ENCODE results near the gene OR7G1. TPM values are rescaled to one million over a fixed set of nuclear protein-coding genes. Genes with fewer than 3 reads are reported as not detected.
"Not testable (repeated sequence)": the region's sequence is repeated elsewhere in the genome, so short reads cannot be mapped to it uniquely, and the experiment has no call there.

OR7G1 gene
- total RNA-seq, 1 donor from 2014 or later = not detected

DNA sequence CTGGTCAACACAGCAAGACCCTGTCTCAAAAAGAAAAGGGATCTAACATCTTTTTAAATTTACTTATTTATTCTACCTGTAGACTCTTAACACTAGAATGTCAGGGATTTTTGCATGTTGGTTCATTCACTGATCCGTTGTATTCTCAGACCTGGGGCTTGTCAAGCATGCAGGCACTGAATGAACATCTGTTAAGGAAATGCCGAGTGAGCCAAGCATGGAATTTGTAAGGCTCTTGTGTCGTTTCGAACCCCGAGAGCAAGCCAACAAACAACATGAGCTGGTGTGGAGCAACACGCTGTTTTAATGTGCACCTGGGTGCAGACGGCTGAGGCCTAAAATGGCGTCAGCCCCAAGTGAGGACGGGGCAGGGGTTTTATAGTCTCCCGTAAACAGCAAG, 38.7 kb downstream of the OR7G1 start:
- no peak for DNase-seq (ENCODE audit: low spot score)

DNA sequence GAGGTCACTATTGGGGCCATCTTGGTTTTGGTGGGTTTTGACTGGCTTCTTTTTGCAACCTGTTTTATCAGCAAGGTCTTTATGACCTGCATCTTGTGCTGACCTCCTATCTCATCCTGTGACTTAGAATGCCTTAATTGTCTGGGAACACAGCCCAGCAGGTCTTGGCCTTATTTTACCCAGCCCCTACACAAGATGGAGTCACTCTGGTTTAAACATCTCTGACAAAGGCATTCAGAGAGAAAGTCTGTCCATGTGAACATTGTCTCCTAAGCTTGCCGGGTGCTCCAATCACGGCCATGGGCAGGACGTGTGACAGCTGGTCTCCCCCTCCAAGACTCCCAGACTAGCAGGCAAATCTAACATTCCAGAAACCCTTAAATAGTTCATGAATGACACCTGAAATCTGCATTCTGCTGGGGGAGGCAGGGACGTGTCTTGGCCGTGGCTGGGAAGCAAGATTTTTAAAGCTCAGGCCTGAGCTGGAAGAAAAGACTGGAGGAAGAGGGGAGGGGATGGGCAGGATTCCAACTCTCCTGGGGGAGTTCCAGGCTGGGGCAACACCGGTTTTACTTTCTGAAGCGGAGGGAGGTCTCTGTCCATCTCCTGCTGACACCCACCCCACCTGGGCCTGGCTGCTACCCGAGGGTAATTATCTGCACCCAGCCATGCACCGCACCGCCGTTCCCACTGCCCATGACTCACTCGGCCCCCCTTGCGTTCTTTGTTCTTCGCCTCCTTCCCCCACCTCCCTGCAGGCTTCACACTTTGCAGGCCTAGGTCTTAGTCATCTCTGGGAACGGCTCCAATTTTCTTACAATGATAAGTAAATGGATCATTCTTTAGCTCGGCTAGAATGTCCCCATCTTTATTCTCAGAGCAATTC, 40.3 kb downstream of the OR7G1 start:
- peak; percentile 86 for DNase-seq (ENCODE audit: low spot score)

DNA sequence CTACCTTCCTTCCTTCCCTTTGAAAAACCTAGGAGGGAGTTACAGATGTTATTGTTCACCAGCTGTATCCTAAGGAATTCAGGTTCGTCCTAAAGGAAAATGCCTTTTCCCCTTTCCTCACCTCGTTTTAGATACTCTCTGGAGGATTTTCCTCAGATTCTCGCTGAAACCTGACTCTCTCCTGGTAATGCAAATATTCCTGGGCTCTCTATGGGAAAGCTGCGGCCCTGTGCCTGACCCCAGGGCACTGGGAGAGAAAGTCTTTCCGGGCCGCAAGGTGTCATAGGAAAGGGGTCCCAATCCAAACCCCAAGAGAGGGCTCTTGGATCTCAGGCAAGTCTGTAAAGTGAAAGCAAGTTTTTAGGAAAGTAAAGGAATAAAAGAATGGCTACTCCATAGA, 41.8 kb downstream of the OR7G1 start:
- no peak for DNase-seq (ENCODE audit: low spot score)

DNA sequence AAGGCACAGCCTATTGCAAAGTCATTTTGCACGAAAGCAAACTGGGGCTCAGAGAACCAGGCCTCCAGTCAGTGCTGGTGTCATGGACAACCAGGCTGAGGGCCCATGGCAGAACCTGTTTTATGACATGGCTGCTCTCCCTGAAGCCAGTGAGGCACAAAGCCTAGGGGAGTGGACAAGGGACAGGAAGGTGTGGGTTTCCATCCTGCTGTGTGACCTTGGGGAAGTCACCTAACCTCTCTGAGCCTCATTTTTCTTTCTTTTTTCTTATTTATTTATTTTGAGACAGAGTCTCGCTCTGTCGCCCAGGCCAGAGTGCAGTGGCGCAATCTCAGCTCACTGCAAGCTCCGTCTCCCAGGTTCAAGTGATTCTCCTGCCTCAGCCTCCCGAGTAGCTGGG, 43.8 kb downstream of the OR7G1 start:
- not testable (repeated sequence) for DNase-seq (ENCODE audit: low spot score)

DNA sequence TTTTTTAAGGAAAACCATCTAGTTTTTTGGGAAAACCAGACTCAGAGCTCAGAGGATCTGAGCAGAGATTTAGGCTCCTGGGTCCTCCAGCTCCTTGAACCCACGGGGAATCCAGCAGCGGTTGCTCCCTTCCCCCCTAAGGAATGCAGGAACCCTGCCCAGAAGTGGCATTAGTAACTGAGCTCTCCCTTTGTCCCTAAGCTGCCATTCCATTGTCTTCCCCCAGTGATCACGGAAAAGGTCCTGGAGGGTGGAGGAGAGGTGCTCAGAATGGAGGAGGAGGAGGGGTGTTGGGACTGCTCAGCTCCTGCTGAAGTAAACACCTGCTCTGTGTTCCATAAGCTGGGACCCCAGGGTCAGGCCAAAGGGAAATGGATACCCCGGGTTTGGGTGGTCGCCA, 45.5 kb downstream of the OR7G1 start:
- no peak for DNase-seq (ENCODE audit: low spot score)

DNA sequence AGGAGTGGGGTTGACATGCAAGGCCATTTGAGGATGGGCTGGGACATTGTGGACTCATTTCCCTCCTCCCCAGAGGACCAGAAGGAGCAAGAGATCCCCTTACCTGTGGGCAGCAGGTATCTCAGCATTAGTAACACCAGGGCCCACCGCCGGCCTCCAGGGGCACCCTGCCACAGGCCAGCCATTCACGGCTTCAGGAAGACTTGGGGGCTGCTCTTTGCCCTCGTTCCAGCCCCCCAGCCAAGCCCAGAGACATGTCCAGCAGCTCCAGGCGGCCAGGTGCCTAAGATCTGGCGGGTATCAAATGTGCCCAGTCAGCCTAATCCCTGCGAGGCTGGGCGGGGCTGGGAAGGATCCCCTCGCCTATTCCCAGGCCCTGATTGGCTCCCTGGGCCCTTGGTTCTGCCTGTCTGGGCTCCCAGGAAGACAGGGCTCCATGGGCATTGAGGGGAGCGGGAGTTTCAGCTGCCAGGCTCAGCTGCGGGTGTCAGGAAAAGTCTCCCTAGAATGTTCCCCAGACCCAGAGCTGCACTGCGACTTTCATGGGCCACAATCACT, 50.0 kb downstream of the OR7G1 start:
- no peak for DNase-seq (ENCODE audit: low spot score)

Other genes with a start within 250 kb of the OR7G1 start
- gene MUC16, start 105.4 kb downstream of the OR7G1 start, total RNA-seq = 0.18 TPM
- not detected for gene OR1M1, start 28.7 kb downstream of the OR7G1 start, total RNA-seq
- gene OR7G2, start 8.3 kb downstream of the OR7G1 start, total RNA-seq = not detected
- gene OR7G3, start 11.2 kb upstream of the OR7G1 start, total RNA-seq = not detected
- gene ZNF317, start 24.6 kb upstream of the OR7G1 start, total RNA-seq = 35.7 TPM
- gene OR7D2, start 63.2 kb upstream of the OR7G1 start, total RNA-seq = not detected
- gene OR7D4, start 103.8 kb upstream of the OR7G1 start, total RNA-seq = not detected
- not detected for gene OR7E24, start 135.2 kb upstream of the OR7G1 start, total RNA-seq
- gene ZNF699, start 194.1 kb upstream of the OR7G1 start, total RNA-seq = 8.9 TPM
- gene ZNF559, start 208.4 kb upstream of the OR7G1 start, total RNA-seq = 43.8 TPM
- 3.7 TPM for gene ZNF177, start 247.2 kb upstream of the OR7G1 start, total RNA-seq

All from ureter (tissue), 1 donor.